B cell (primary cell): Measurements from ENCODE around the gene OR52K1. TPM values are rescaled to one million over a fixed set of nuclear protein-coding genes. Genes with fewer than 3 reads are reported as not detected.

ENCODE experiments used
- ATAC-seq: fragments of 200-7000 bp; cut with Tn5 transposase; one replicate; pipeline ENCODE4 v1.10.0; 2021; ENCODE audit warnings: low read depth, mild to moderate bottlenecking, moderate number of reproducible peaks, moderate library complexity
- CTCF ChIA-PET: fragments of 350-600 bp; sonication (Branson Sonifier 250); formaldehyde crosslinking; loops from one replicate; lab custom pipeline; 2021; ENCODE audit warnings: antibody characterized with exemption, inconsistent platforms; lab: Charles Lee
- POLR2A ChIA-PET: fragments of 350-600 bp; sonication (Branson Sonifier 250); formaldehyde crosslinking; loops from one replicate; lab custom pipeline; 2021; ENCODE audit warnings: antibody characterized with exemption; lab: Charles Lee
- DNase-seq: peaks from one replicate; pipeline ENCODE4 v3.0.0; 2013
- H2AFZ ChIP-seq: 2 replicates; pipeline ENCODE4 v1.6.1; 2012; ENCODE audit warnings: mild to moderate bottlenecking, low read depth, low read length; ENCODE audit not compliant: insufficient read depth, poor library complexity, severe bottlenecking
- H3K27ac ChIP-seq, 2 donors: 1 replicate in 1 of 2; 2 replicates in 1 of 2; pipeline ENCODE4 v1.5.1; 2012 to 2013; ENCODE audit warnings: low read length in 2 of 2, mild to moderate bottlenecking in 2 of 2, moderate library complexity in 1 of 2
- H3K27me3 ChIP-seq, 4 experiments: fragments of 200-600 bp in 1 of 4; sonication (generic) in 1 of 4; replicated peaks in 1 of 4; 1 replicate in 2 of 4; 2 replicates in 2 of 4; pipeline versions ENCODE4 v1.6.1 to v1.7.0; 2013 to 2016; ENCODE audit warnings: low read length in 3 of 4, mild to moderate bottlenecking in 2 of 4, mixed read lengths in 1 of 4, moderate library complexity in 1 of 4; ENCODE audit not compliant: insufficient read depth in 4 of 4, control insufficient read depth in 3 of 4; ENCODE audit errors: control extremely low read depth in 1 of 4
- H3K36me3 ChIP-seq, 2 experiments: replicated peaks in 1 of 2; 1 replicate in 1 of 2; 2 replicates in 1 of 2; pipeline versions ENCODE4 v1.6.1 to v1.7.1; 2013; ENCODE audit warnings: low read length in 1 of 2; ENCODE audit not compliant: insufficient read depth in 2 of 2, control insufficient read depth in 1 of 2; ENCODE audit errors: control extremely low read depth in 1 of 2, extremely low read depth in 1 of 2
- H3K4me1 ChIP-seq, 2 donors: fragments of 200-600 bp in 1 of 2; sonication (generic) in 1 of 2; 1 replicate in 1 of 2; 2 replicates in 1 of 2; pipeline versions ENCODE4 v1.5.1 to v1.6.1; 2013 to 2017; ENCODE audit warnings: low read length in 2 of 2; ENCODE audit not compliant: control insufficient read depth in 2 of 2, insufficient read depth in 2 of 2
- H3K4me2 ChIP-seq: replicated peaks from 2 replicates; pipeline ENCODE3; 2012; ENCODE audit warnings: mild to moderate bottlenecking, low read depth, low read length; ENCODE audit not compliant: poor library complexity, severe bottlenecking
- H3K4me3 ChIP-seq, 5 experiments: fragments of 200-600 bp in 1 of 5; sonication (generic) in 1 of 5; 1 replicate in 3 of 5; 2 replicates in 2 of 5; pipeline versions ENCODE4 v1.5.1 to v1.7.0; 2011 to 2016; ENCODE audit warnings: low read length in 4 of 5, mild to moderate bottlenecking in 4 of 5, low read depth in 2 of 5, control low read depth in 1 of 5, moderate library complexity in 1 of 5; ENCODE audit not compliant: insufficient read depth in 1 of 5; ENCODE audit errors: control extremely low read depth in 1 of 5, extremely low read depth in 1 of 5
- H3K79me2 ChIP-seq: fragments of 200-600 bp; sonication (generic); one replicate; pipeline ENCODE4 v1.6.0; 2016; ENCODE audit warnings: low read length; ENCODE audit not compliant: control insufficient read depth, insufficient read depth
- H3K9ac ChIP-seq: fragments of 200-600 bp; sonication (generic); 2 replicates; pipeline ENCODE4 v1.6.1; 2017; ENCODE audit warnings: mild to moderate bottlenecking, low read length, moderate library complexity
- H3K9me3 ChIP-seq, 3 donors: one replicate each; pipeline versions ENCODE4 v1.6.1 to v1.7.1; 2013; ENCODE audit warnings: low read length in 2 of 3; ENCODE audit not compliant: control insufficient read depth in 2 of 3, insufficient read depth in 1 of 3; ENCODE audit errors: control extremely low read depth in 1 of 3
- H4K20me1 ChIP-seq: 2 replicates; pipeline ENCODE4 v1.6.0; 2012; ENCODE audit warnings: mild to moderate bottlenecking, low read length; ENCODE audit not compliant: insufficient read depth, control insufficient read depth, poor library complexity, severe bottlenecking
- H3K27ac Mint-ChIP-seq: one replicate; pipeline ENCODE4 v1.8.0; 2021; ENCODE audit warnings: mixed read lengths
- H3K27me3 Mint-ChIP-seq: one replicate; pipeline ENCODE4 v1.8.0; 2021; ENCODE audit warnings: mixed read lengths
- H3K4me1 Mint-ChIP-seq: one replicate; pipeline ENCODE4 v1.8.0; 2021; ENCODE audit warnings: mixed read lengths
- H3K4me3 Mint-ChIP-seq: one replicate; pipeline ENCODE4 v1.8.0; 2021; ENCODE audit warnings: mixed read lengths
- H3K9me3 Mint-ChIP-seq: one replicate; pipeline ENCODE4 v1.8.0; 2022; ENCODE audit warnings: mixed read lengths; ENCODE audit not compliant: insufficient read depth
- CTCF ChIP-seq: fragments of 200-600 bp; IDR thresholded peaks from one replicate; pipeline ENCODE4 v1.8.0; 2022; ENCODE audit warnings: antibody characterized with exemption, mild to moderate bottlenecking
- EZH2 ChIP-seq: IDR thresholded peaks from 2 replicates; pipeline ENCODE4 v1.6.1; 2012; ENCODE audit warnings: borderline replicate concordance, low read depth, mild to moderate bottlenecking, moderate library complexity, low read length; ENCODE audit not compliant: insufficient read depth, poor library complexity, severe bottlenecking
- WGBS: methylation state at CpG from one replicate; pipeline ENCODE4 v1.1.5; 2013; ENCODE audit warnings: missing lambda C conversion rate; ENCODE audit not compliant: insufficient coverage; 5-methylcytosine and 5-hydroxymethylcytosine counted together
- intact Hi-C: fragments of 100-400 bp; cut with micrococcal nuclease; formaldehyde crosslinking; loops from one replicate; pipeline ENCODE4 v1.10.0; 2022
- polyA plus RNA-seq: library from polyadenylated mRNA; depleted of rRNA; stranded (reverse); fragments of >200 nt; gene quantifications from 2 replicates; pipeline ENCODE4 v1.2.3, GENCODE V29; 2012
- total RNA-seq, 2 donors: library from RNA; stranded (reverse); fragments of 120-200 nt in 1 of 2; gene quantifications; 1 replicate in 1 of 2; 2 replicates in 1 of 2; pipeline versions ENCODE4 v1.2.3 to v1.2.4, GENCODE V29; 2013 to 2022

The OR52K1 gene
- total and polyA plus RNA-seq, 2 donors (not counting 1 experiment from before 2014, with no cell fraction given), result not detected

- Mint-ChIP-seq H3K9me3 (peaks cover 6% of the 10 kb centered on the region), H3K4me1 (peaks cover 26% of the 10 kb centered on the region), H3K4me3 (no peak overlapping the region), H3K27ac (no peak overlapping the region), H3K27me3 (no peaks in the 10 kb centered on the region)
- ChIA-PET POLR2A (no interaction called here), CTCF (no interaction called here)
- peaks cover 2 to 10% (median 5%) of the 10 kb centered on the region in 3 donors for H3K9me3 ChIP-seq
- H3K4me3 ChIP-seq, result no peak overlapping the region
- intact Hi-C loops, result no loop called here
- ATAC-seq, result no peak
- H3K79me2 ChIP-seq, result no peaks in the 10 kb centered on the region
- H3K27me3 ChIP-seq, result no peaks in the 10 kb centered on the region
- H3K4me2 ChIP-seq, result no peak overlapping the region
- no peaks in the 10 kb centered on the region for H4K20me1 ChIP-seq
- no peaks in the 10 kb centered on the region for H3K36me3 ChIP-seq
- no peak for TF ChIP-seq EZH2
- no peak for TF ChIP-seq CTCF
- H3K9ac ChIP-seq, result no peak overlapping the region
- no peak overlapping the region for H2AFZ ChIP-seq
- no peak for DNase-seq
- peaks cover 7 to 10% of the 10 kb centered on the region in 2 donors for H3K4me1 ChIP-seq
- WGBS, result 0% methylated on average over 1 of the region's 1 CpG
- no peak overlapping the region for H3K27ac ChIP-seq
These were observed 27.0 kb upstream of the OR52K1 start for GRCh38 chr11:4455419-4455818.

- Mint-ChIP-seq H3K9me3 (peaks cover 9% of the 10 kb centered on the region), H3K27ac (no peak overlapping the region), H3K27me3 (peaks cover 9% of the 10 kb centered on the region), H3K4me3 (no peak overlapping the region), H3K4me1 (peaks cover 24% of the 10 kb centered on the region)
- no peaks in the 10 kb centered on the region for H3K27me3 ChIP-seq
- WGBS, result 73% methylated on average over 2 of the region's 4 CpGs
- H4K20me1 ChIP-seq, result no peaks in the 10 kb centered on the region
- peak; percentile 8 for DNase-seq
- H2AFZ ChIP-seq, result peak overlapping the region; percentile 30
- ChIA-PET POLR2A (no interaction called here), CTCF (no interaction called here)
- no peak overlapping the region for H3K27ac ChIP-seq
- no peaks in the 10 kb centered on the region for H3K79me2 ChIP-seq
- no peak overlapping the region for H3K4me3 ChIP-seq
- intact Hi-C loops, result no loop called here
- TF ChIP-seq CTCF (no peak), EZH2 (no peak)
- peak; percentile 17 for ATAC-seq
- no peaks in the 10 kb centered on the region for H3K36me3 ChIP-seq
- no peak overlapping the region for H3K4me2 ChIP-seq
- peaks cover 7 to 10% of the 10 kb centered on the region in 2 donors for H3K4me1 ChIP-seq
- peaks cover 1 to 7% (median 7%) of the 10 kb centered on the region in 3 donors for H3K9me3 ChIP-seq
- H3K9ac ChIP-seq, result no peak overlapping the region
These were observed 22.9 kb upstream of the OR52K1 start for GRCh38 chr11:4459500-4459899.
